ENCODE measurements around the gene RALB.

RALB gene

DNA sequence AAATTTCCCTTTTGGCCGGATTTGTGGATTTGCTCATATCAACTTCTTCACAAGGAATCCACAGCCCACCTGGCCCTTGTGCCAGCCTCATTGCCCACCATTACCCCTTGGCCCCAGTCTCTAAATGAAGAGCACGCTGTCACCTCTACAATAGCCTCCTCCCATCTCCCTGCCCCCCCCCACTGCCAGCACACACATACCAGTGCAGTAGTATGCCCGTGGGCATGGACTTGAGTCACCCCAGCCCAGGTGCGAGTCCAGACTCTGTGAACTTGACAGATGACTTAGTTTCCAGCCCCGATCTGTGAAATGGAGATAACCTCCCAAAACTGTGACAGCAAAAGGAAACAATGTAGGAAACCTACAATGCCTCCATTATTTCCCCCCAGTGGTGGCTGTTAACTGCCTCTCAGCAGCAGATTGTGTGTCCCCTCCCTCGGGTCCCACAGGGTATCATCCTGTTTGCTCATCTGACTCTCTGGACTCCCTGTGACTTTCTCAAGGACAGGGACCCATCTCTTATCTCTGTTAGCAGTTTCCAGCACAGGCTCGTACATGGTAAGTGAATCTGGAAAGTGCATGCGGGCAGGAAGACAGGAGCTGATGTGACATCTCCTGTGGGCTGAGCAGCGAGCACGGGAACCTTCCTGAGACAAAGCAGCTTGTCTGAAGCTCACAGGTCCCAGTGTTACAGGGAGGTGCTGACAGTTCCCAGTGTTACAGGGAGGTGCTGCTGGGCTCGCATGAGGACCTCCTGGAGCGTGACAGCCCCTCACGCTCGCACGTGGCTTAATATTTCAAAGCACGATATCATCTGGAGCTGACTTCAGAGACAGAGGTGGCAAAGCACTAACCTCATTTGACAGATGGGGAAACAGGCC lies 25.3 kb upstream of the RALB start:
- TF ChIP-seq, protein P1, sequence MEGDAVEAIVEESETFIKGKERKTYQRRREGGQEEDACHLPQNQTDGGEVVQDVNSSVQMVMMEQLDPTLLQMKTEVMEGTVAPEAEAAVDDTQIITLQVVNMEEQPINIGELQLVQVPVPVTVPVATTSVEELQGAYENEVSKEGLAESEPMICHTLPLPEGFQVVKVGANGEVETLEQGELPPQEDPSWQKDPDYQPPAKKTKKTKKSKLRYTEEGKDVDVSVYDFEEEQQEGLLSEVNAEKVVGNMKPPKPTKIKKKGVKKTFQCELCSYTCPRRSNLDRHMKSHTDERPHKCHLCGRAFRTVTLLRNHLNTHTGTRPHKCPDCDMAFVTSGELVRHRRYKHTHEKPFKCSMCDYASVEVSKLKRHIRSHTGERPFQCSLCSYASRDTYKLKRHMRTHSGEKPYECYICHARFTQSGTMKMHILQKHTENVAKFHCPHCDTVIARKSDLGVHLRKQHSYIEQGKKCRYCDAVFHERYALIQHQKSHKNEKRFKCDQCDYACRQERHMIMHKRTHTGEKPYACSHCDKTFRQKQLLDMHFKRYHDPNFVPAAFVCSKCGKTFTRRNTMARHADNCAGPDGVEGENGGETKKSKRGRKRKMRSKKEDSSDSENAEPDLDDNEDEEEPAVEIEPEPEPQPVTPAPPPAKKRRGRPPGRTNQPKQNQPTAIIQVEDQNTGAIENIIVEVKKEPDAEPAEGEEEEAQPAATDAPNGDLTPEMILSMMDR (IDR thresholded peaks at IDR 0.05), result no peak

DNA sequence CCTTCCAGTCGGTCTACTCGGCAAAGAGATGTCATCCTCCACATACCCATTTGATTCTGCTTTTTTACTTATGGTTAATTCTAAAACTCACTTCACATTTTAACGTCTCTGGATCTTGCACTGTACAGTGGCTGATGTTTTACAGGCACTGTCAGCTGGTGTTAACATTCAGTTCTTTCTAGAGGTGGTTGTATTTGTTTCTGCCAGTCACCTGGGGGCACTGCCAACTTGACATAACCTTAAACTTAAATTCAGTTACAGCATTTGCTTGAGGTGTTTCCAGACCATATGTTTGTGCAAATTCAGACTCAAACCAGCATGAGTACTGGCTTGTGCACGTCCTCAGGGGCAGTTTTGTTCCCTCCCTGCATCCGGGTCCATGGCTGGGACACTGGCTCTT lies 24.1 kb upstream of the RALB start:
- TF ChIP-seq, protein P1 (IDR thresholded peaks at IDR 0.05), result peak; percentile 39; the same call in 1 of the 2 replicates

DNA sequence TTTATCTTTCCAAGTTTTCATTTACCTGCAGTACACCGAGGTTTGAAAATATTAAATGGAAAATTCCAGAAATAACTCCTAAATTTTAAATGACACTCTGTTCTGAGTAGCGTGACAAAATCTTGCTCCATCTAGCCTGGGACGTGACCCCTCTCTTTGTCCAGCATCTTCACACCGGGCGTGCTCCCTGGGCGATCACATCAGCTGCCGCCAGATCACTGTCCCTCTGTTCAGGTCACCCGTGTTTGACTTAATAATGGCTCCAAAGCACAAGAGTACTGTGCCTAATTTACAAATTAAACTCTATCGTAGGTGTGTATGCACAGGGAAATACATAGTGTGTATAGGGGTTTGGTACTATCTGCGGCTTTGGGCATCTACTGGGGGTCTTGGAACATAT lies 23.3 kb upstream of the RALB start:
- TF ChIP-seq, protein P1 (IDR thresholded peaks at IDR 0.05), result no peak

DNA sequence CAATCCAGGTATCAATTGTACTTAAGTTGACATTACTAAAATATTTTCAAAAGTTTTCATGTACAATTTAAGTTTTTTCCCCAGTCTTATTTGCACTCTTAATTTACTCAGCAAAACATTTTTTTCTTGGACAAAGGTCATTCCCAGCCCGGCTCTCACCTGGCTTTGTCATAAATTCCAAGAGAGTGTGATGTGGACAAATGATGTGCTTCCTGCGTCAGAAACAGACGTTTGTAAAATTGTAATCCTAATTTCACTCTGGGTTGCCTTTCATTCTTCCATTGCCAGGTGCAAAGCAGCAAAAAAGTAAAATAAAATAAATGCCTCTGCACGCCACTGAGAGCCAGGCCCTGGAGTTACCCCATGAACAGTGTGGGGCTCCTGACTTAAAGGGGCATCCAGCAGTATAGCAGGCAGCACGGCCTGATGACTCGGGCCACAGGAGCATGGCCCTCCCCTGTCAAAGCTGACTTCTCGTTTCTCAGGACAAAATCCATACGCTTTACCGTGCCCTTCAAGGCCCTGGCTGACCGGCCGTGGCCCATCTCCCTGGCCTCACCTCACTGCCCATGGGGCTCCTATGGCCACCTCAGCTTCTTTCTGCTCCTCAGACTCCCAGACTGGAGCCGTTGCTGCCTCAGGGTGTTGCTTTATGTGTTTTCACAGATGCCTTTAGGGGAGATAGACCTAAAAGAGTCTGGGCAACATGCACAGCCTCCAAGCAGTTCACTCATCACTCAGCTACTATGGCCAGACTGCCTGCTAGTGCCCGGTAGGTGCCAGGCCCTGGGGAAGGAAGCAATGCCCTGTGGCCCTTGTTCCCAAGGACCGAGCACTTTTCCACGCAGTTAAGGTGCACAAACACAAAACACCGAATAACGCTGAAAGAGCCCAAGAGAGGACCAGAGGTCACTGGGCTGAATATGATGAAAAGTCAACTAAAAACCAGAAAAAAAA lies 21.9 kb upstream of the RALB start:
- TF ChIP-seq, protein P1 (IDR thresholded peaks at IDR 0.05), result no peak

GRCh38 chr2:120231564-120231973 lies 21.1 kb upstream of the RALB start:
- TF ChIP-seq, protein P1 (IDR thresholded peaks at IDR 0.05), result no peak

- TF ChIP-seq, protein P1 (IDR thresholded peaks at IDR 0.05), result no peak
These were observed 20.5 kb upstream of the RALB start for GRCh38 chr2:120231974-120232635.

GRCh38 chr2:120233292-120233691 lies 19.4 kb upstream of the RALB start:
- TF ChIP-seq, protein P1 (IDR thresholded peaks at IDR 0.05), result no peak

Measured in LNCAP (cell line).